ENCODE data around the gene CLEC2B.

The CLEC2B gene

DNA sequence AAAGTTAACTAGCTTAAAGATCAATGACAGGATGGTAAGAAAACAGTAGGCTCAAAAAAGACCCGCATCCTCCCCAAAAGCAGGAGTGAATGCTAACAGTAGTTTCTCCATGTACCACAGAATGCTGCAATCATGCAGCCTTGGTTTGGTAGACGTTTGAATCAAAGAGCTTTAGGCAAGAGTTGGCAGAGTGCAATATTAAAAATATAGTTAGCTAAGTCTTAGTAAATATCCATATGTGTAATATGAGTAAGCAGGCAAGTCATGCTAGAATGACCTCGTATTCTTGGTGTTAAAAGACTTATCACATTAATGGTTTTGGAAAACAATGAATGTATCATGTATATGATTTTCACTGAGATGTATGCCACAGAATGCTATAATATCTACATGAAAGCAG lies 60.6 kb downstream of the CLEC2B start:
- DNase-seq (ENCODE audit: low spot score) = no peak

DNA sequence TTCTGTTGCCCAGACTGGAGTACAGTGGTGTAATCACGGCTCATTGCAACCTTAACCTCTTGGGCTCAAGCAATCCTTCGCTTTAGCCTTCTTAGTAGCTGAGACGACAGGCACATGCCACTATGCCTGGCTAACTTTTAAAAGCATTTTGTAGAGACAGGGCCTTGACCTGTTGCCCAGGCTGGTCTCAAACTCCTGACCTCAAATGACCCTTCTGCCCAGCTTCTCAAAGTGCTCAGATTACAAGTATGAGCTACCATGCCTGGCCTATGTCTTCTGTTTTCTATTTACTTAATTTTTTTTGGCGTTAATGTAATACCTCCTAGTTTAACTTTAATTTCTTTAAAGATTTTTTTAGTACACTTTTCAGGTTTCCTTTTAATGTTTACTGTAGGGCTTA lies 62.4 kb downstream of the CLEC2B start:
- DNase-seq (ENCODE audit: low spot score) = no peak

DNA sequence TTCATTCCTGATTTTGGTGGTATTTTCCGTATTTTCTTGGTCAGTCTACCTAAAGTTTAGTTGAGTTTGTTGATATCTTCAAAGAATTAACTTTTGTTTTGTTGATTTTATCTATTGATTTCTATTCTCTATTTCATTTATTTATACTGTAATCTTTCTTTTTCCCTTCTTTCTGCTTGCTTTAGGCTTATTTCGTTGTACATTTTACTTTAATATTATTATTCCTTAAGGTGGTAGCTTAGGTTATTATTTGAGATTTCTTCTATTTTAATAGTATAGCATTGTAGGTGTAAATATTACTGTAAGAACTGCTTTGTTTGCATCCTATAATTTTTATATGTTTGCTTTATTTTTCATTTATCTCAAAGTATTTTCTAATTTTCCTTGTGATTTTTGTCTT lies 63.3 kb downstream of the CLEC2B start:
- no peak for DNase-seq (ENCODE audit: low spot score)

All from COLO829 (cell line).